ENCODE data around the gene GNAZ.
"Not testable (repeated sequence)": the region's sequence is repeated elsewhere in the genome, so short reads cannot be mapped to it uniquely, and the experiment has no call there.

The GNAZ gene

GRCh38 chr22:23036684-23037428, 33.5 kb upstream of the GNAZ start:
- Mint-ChIP-seq H3K36me3 (no peaks in the 10 kb centered on the region), H3K9me3 (peaks cover 3% of the 10 kb centered on the region), H3K27me3 (no peaks in the 10 kb centered on the region), H3K4me3 (no peak overlapping the region), H3K4me1 (peaks cover 55% of the 10 kb centered on the region), H3K27ac (peak overlapping the region; percentile 77)
- no peak for ATAC-seq

GRCh38 chr22:23037429-23038333, 32.6 kb upstream of the GNAZ start:
- ATAC-seq: no peak
- Mint-ChIP-seq H3K4me3 (no peak overlapping the region), H3K9me3 (no peaks in the 10 kb centered on the region), H3K36me3 (no peaks in the 10 kb centered on the region), H3K27ac (peak overlapping the region; percentile 3), H3K4me1 (peaks cover 55% of the 10 kb centered on the region), H3K27me3 (no peaks in the 10 kb centered on the region)

DNA sequence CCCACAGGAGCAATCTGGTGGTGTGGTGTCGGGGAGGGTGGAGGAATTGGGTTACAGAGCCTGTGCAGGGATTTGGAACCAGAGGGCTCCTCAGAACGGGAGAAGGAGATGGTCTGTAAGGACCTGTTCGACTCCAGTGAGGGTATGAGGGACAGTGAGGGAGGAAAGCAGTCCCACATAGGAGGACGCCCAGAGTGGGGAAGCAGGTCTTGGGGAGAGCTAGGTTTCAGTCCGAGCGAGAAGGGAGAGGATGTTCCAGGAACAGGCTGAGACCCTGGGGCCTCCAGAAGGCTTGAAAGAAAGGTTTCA, 32.0 kb upstream of the GNAZ start:
- H3K27ac Mint-ChIP-seq: peak overlapping the region; percentile 3
- ATAC-seq: no peak
- H3K4me3 Mint-ChIP-seq: no peak overlapping the region
- no peaks in the 10 kb centered on the region for H3K27me3 Mint-ChIP-seq
- no peaks in the 10 kb centered on the region for H3K9me3 Mint-ChIP-seq
- no peaks in the 10 kb centered on the region for H3K36me3 Mint-ChIP-seq
- H3K4me1 Mint-ChIP-seq: peaks cover 49% of the 10 kb centered on the region

- peaks cover 44% of the 10 kb centered on the region for H3K4me1 Mint-ChIP-seq
- no peak overlapping the region for H3K4me3 Mint-ChIP-seq
- H3K36me3 Mint-ChIP-seq: no peaks in the 10 kb centered on the region
- no peaks in the 10 kb centered on the region for H3K9me3 Mint-ChIP-seq
- no peak for ATAC-seq
- no peak overlapping the region for H3K27ac Mint-ChIP-seq
- H3K27me3 Mint-ChIP-seq: no peaks in the 10 kb centered on the region
Measured at GRCh38 chr22:23038902-23039301, 31.4 kb upstream of the GNAZ start.

GRCh38 chr22:23042179-23042578, 28.1 kb upstream of the GNAZ start:
- Mint-ChIP-seq H3K4me1 (peaks cover 12% of the 10 kb centered on the region), H3K36me3 (no peaks in the 10 kb centered on the region), H3K4me3 (no peak overlapping the region), H3K27me3 (no peaks in the 10 kb centered on the region), H3K27ac (no peak overlapping the region), H3K9me3 (peaks cover 2% of the 10 kb centered on the region)
- no peak for ATAC-seq

GRCh38 chr22:23044570-23044969, 25.7 kb upstream of the GNAZ start:
- Mint-ChIP-seq H3K27ac (no peak overlapping the region), H3K27me3 (no peaks in the 10 kb centered on the region), H3K4me3 (no peak overlapping the region), H3K36me3 (no peaks in the 10 kb centered on the region), H3K9me3 (peaks cover 2% of the 10 kb centered on the region), H3K4me1 (no peaks in the 10 kb centered on the region)
- no peak for ATAC-seq

DNA sequence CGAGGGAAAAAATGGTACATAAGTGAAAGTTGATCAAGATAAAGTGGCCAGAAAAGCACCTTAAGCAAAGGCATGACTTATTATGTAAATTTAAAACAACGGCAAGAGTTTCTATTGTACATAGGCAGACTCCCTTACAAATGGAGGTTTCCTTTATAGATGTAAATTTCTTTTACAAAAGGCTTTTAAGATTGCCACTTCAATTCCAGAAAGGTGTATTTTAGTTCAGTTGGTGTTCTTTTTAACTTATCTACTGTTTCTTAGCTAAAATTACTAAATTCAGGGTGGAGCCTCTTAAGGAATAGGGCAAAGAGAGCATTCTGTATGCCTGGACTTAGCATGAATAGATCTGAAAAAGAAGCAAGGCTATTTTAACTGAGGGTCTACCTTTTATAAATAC, 24.9 kb upstream of the GNAZ start:
- peaks cover 2% of the 10 kb centered on the region for H3K9me3 Mint-ChIP-seq
- no peak overlapping the region for H3K27ac Mint-ChIP-seq
- H3K36me3 Mint-ChIP-seq: no peaks in the 10 kb centered on the region
- ATAC-seq: no peak
- H3K27me3 Mint-ChIP-seq: no peaks in the 10 kb centered on the region
- peaks cover 8% of the 10 kb centered on the region for H3K4me1 Mint-ChIP-seq
- no peak overlapping the region for H3K4me3 Mint-ChIP-seq

DNA sequence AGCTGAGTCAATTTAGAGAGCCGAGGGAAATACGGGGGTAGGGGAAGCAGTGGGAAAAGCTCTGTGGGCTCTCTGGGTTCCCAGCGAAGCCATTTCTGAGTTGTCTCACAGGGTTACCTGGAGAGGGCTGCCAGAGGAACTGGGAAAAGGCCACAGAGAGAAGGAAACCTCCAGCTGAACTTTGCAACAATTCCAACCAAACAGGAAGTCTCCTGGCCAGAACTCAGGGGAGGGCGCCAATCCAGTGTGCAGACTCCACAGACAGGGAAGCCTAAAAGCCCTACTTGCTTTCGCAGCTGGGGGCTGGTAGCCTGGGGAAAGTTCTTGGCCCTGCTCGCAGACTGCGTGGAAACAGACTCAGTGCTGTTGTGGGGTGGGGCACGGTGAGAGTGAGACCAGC, 23.1 kb upstream of the GNAZ start:
- no peak for ATAC-seq
- Mint-ChIP-seq H3K27ac (no peak overlapping the region), H3K4me3 (no peak overlapping the region), H3K27me3 (no peaks in the 10 kb centered on the region), H3K36me3 (no peaks in the 10 kb centered on the region), H3K4me1 (peaks cover 16% of the 10 kb centered on the region), H3K9me3 (peaks cover 2% of the 10 kb centered on the region)

GRCh38 chr22:23047742-23048141, 22.6 kb upstream of the GNAZ start:
- Mint-ChIP-seq H3K36me3 (no peaks in the 10 kb centered on the region), H3K9me3 (peaks cover 2% of the 10 kb centered on the region), H3K27ac (no peak overlapping the region), H3K4me3 (no peak overlapping the region), H3K27me3 (no peaks in the 10 kb centered on the region), H3K4me1 (peaks cover 16% of the 10 kb centered on the region)
- no peak for ATAC-seq

GRCh38 chr22:23050546-23050945, 19.8 kb upstream of the GNAZ start:
- peaks cover 33% of the 10 kb centered on the region for H3K4me1 Mint-ChIP-seq
- ATAC-seq, H3K9me3 Mint-ChIP-seq, H3K36me3 Mint-ChIP-seq, H3K27ac Mint-ChIP-seq, H3K4me3 Mint-ChIP-seq, H3K27me3 Mint-ChIP-seq: not testable (repeated sequence)

DNA sequence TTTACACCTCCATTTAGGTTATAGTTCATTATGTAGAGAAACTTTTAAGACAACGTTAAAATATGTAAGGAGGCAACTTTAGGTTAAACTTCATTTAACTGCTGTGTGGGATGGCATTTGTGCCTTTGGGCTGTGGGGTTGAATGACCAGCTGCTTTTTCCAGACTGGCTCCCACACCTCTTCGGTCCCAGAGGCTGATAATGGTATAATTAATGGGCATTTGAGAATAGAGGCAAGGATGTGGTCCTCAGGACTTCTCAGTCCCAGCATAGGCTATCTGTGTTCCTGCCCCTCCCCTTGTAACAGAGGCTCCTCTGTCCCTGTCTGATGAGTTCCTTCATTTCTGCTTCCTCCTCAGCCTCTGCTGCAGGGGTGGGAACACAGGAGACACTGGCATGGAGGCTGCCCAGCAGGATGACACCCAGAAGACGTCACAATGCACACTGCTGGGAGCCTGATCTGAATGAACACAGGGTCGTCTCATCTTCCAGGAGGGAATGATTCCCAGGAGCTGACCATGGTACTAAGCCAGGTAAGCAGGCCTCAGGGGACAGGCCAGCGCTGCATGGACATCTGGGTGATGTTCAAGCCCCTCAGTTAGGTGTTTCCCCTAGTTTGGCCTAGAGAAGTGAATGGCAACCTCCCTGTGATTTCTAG, 17.1 kb upstream of the GNAZ start:
- Mint-ChIP-seq H3K27me3 (no peaks in the 10 kb centered on the region), H3K9me3 (peaks cover 10% of the 10 kb centered on the region), H3K36me3 (peaks cover 5% of the 10 kb centered on the region), H3K4me1 (peaks cover 33% of the 10 kb centered on the region), H3K27ac (no peak overlapping the region), H3K4me3 (no peak overlapping the region)
- no peak for ATAC-seq

- no peak for ATAC-seq
- Mint-ChIP-seq H3K4me1 (peaks cover 38% of the 10 kb centered on the region), H3K27ac (peak overlapping the region; percentile 71), H3K27me3 (no peaks in the 10 kb centered on the region), H3K36me3 (peaks cover 5% of the 10 kb centered on the region), H3K4me3 (no peak overlapping the region), H3K9me3 (peaks cover 10% of the 10 kb centered on the region)
Measured at GRCh38 chr22:23053912-23054530, 16.3 kb upstream of the GNAZ start.

DNA sequence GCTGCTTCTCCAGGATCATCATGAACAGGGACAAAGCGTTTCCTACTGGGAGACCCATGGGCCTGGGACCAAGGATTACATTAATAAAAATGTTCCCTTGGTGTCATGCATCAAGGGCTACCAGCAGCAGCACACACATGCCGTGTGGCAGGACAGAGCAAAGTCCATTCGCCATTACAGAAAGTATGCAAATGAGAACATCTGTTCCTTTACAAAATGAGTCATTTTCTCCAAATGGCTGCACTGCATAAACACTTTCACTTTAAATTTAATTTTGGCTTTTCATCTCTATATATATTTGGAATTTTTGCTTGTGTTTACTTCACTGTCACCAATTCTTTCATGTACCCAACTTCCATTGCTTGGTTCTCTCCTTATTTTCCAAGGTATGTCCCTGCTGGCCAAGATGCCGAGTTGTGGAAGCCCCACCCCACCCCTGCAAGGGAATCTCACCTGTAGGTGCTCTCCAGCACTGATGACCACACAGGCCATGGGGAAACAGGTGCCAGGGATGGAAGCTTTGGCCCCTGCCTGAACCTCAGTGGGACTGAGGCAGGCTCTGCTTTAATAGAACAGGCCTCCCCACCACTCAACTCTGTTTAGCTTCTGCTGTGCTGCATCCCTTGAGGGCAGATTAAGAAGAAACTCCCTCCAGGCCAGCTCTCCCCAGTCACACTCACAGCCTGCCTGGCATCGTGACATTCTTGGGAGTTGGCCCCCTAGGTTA, 15.6 kb upstream of the GNAZ start:
- H3K36me3 Mint-ChIP-seq: peaks cover 5% of the 10 kb centered on the region
- H3K9me3 Mint-ChIP-seq: peaks cover 10% of the 10 kb centered on the region

GRCh38 chr22:23055449-23056179, 14.7 kb upstream of the GNAZ start:
- Mint-ChIP-seq H3K27me3 (no peaks in the 10 kb centered on the region), H3K36me3 (peaks cover 5% of the 10 kb centered on the region), H3K27ac (peak overlapping the region; percentile 71), H3K4me3 (no peak overlapping the region), H3K4me1 (peaks cover 30% of the 10 kb centered on the region), H3K9me3 (peaks cover 10% of the 10 kb centered on the region)
- ATAC-seq: no peak

More for the DNA sequence above, 15.6 kb upstream of the GNAZ start:
- Mint-ChIP-seq H3K27me3 (no peaks in the 10 kb centered on the region), H3K4me1 (peaks cover 39% of the 10 kb centered on the region), H3K27ac (peak overlapping the region; percentile 71), H3K4me3 (peak overlapping the region; percentile 49)
- peak; percentile 85 for ATAC-seq

All from stimulated activated memory B cell treated with anti-CD40 and anti-IgM and Interleukin-4, amounts not matched to agents 10 μg/mL and 1 μg/mL and 100 μg/mL, for 72 hours (primary cell).